GM18951 (cell line): Measurements from ENCODE around the gene ITPRIP.

ENCODE experiments used
- POLR2A ChIP-seq: IDR thresholded peaks from 4 replicates; pipeline ENCODE4 v1.6.1; 2011; ENCODE audit warnings: mild to moderate bottlenecking; ENCODE audit not compliant: insufficient read length, insufficient read depth; ENCODE audit errors: extremely low read depth
- in situ Hi-C: fragments of 300-500 bp; cut with MboI; formaldehyde crosslinking; loops from one replicate; pipeline ENCODE4 v1.12.0; 2022; ENCODE audit warnings: low sequenced_read_pairs, mixed read lengths, inconsistent platforms; ENCODE audit not compliant: unreplicated experiment

ITPRIP gene

GRCh38 chr10:104317726-104318299 lies 20.5 kb downstream of the ITPRIP start:
- in situ Hi-C loops, result no loop called here
- TF ChIP-seq POLR2A, result no peak

DNA sequence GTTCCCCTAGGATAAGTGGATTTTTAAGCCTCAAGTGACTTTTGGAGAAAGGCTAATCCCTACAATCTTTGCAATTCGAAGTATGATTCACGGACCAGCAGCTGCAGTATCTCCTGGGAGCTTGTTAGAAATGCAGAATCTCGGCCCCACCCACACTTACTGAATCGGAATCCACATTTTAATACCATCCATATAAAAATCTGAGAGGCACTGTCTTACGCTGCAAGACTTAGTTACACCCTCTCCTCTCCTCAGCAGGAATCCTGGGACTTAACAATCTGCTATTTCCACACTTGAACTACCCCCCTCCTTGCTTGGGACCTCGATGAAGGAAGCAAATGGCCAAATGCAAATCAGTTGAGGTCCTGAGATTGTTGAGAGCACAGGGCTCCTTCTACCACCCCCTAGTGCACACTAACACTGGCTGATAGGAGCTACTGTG lies 21.0 kb downstream of the ITPRIP start:
- in situ Hi-C loops, result no loop called here

GRCh38 chr10:104316321-104317099 lies 21.8 kb downstream of the ITPRIP start:
- in situ Hi-C loops, result no loop called here
- no peak for TF ChIP-seq POLR2A

More for the DNA sequence above, 21.0 kb downstream of the ITPRIP start:
- no peak for TF ChIP-seq POLR2A

- in situ Hi-C loops, result no loop called here
- no peak for TF ChIP-seq POLR2A
Measured at GRCh38 chr10:104315486-104315921, 22.8 kb downstream of the ITPRIP start.

GRCh38 chr10:104314591-104315485 lies 23.4 kb downstream of the ITPRIP start:
- in situ Hi-C loops, result no loop called here
- no peak for TF ChIP-seq POLR2A

DNA sequence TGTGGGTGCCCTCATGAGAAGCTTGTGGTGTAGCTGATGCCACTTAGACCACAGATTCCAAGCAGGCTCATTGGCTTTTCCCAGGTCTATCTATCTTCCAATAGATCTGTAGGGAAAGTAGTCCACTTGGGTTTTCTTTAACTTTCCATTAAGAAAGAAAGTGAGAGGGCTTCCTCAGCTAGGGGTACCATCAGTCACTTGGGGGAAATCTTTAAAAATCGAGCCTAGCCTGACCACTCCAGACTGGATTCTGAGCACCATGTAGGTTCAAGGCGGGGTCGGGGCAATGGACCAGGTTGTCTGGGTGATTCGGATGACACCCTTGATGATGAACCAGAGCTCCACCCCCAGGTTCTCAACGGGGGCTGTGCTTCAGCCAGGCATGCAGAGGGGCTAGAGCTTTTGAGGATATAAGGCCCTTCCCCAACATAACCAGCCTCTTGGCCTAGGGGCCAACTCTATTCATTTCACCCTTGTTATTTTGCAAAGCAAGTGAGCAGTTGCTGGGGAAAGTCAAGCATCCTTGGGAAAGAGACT lies 27.0 kb downstream of the ITPRIP start:
- in situ Hi-C loops, result no loop called here
- no peak for TF ChIP-seq POLR2A

- no peak for TF ChIP-seq POLR2A
- in situ Hi-C loops, result no loop called here
Measured at GRCh38 chr10:104309980-104310978, 28.0 kb downstream of the ITPRIP start.

- in situ Hi-C loops, result no loop called here
- no peak for TF ChIP-seq POLR2A
Measured at GRCh38 chr10:104308439-104308903, 29.8 kb downstream of the ITPRIP start.

DNA sequence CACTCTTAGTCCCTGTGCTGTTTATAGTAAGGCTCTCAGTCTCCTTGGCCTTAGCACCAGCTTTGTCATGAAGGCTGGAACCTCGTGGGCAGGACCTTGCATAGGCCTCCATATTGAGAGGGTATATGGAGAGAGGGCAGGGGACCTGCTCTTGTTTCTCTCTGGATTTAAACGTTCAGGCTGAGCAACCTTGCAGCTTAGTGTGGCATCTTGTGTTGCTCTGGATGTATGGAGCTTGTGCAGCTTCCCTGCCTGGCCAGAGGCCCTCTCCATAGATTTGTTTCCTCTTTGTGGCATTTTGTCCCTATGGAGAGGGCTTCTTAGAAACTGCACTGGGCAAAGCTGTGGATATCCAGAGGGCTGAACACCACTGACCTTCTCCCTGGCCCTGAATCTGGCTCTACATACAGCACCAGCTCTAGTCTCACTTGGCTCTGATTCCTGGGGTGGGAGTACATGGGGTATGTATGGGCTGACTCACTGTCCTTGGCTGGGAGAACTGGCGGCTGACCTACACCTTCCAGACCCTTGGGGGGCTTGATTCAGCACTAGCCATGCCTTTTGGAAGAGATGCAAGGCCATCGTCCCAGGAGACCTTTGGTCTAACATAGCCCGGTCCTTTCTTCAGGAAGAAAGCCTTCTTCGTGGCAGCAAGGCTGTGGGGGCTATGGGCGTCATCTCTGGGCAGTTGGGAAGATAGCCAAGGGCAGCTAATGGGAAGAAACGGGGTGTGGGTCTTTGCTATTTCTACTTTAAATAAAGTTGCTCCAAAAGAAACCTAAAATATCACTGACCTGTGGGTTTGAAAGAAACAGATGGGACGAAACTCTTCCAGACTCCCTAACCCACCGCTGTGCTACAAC lies 30.5 kb downstream of the ITPRIP start:
- in situ Hi-C loops, result no loop called here
- TF ChIP-seq POLR2A, result no peak

DNA sequence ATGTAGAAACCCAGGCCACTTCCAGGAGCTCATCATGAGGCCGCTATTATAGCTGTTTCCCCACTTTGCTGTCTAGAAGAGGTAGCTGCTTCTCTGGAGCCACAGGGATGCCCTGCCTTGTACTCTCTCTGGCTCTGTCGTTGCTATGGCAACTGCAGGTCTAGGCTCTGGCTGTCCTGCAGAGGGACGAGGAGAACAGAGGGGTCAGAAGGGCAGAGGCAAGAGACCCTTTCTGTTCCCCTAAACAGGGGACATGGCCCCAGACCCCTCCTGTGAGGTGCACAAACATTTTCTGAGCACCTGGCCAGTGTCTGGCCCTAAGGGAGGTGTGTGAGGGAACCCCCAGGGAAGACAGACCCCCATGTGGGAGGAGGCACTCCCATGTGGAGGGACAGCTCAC lies 31.4 kb downstream of the ITPRIP start:
- no peak for TF ChIP-seq POLR2A
- in situ Hi-C loops, result no loop called here

DNA sequence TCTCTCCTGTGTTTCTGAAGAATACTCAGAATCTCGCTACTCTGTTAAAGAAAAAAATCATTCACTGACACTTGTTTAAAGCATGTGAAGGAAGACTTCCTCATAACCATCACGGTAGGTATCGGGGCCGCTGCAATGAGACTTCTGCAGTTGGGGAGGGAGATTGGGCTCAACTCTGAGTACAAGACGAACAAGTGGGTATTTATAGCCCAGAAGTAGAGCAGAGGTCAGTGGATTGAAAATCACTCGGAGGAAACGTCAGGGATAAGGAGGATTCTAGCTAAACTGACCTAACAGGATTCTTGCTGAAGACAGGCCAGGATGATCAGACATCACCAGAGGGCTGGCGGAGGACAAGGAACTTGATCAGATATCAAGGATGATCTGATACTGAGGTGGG lies 33.3 kb downstream of the ITPRIP start:
- TF ChIP-seq POLR2A, result no peak

More for the DNA sequence above, 33.3 kb downstream of the ITPRIP start:
- in situ Hi-C loops, result loop anchor here (5.0 kb wide), 1 partner anchor 42 kb away; no protein-coding TSS in a partner anchor
